ENCODE measurements around the gene FADD.
A peak's percentile ranks its signal among the peaks of the same experiment; 100 is the strongest.
"Not testable (repeated sequence)": the region's sequence is repeated elsewhere in the genome, so short reads cannot be mapped to it uniquely, and the experiment has no call there.

FADD gene

GRCh38 chr11:70183032-70183431 lies 20.1 kb upstream of the FADD start:
- no peak for DNase-seq

GRCh38 chr11:70183483-70184176 lies 19.5 kb upstream of the FADD start:
- no peak for DNase-seq

GRCh38 chr11:70184396-70184795 lies 18.7 kb upstream of the FADD start:
- no peak for DNase-seq

- no peak for DNase-seq
These were observed 17.6 kb upstream of the FADD start for GRCh38 chr11:70185348-70186055.

- no peak for DNase-seq
These were observed 16.7 kb upstream of the FADD start for GRCh38 chr11:70186420-70186819.

- no peak for DNase-seq
These were observed 16.2 kb upstream of the FADD start for GRCh38 chr11:70186936-70187335.

GRCh38 chr11:70187771-70188170 lies 15.3 kb upstream of the FADD start:
- DNase-seq: no peak

- DNase-seq: no peak
These were observed 13.5 kb upstream of the FADD start for GRCh38 chr11:70189622-70190021.

GRCh38 chr11:70191495-70192140 lies 11.5 kb upstream of the FADD start:
- peak; percentile 53 for DNase-seq

- DNase-seq: no peak
These were observed 10.3 kb upstream of the FADD start for GRCh38 chr11:70192666-70193410.

GRCh38 chr11:70193411-70194292 lies 9.4 kb upstream of the FADD start:
- DNase-seq: no peak

- no peak for DNase-seq
These were observed 8.0 kb upstream of the FADD start for GRCh38 chr11:70194792-70195791.

GRCh38 chr11:70200212-70200844 lies 2.8 kb upstream of the FADD start:
- DNase-seq: no peak

- not testable (repeated sequence) for DNase-seq
These were observed 2.0 kb upstream of the FADD start for GRCh38 chr11:70201047-70201446.

- peak; percentile 50 for DNase-seq
These were observed 924 bp upstream of the FADD start for GRCh38 chr11:70201882-70202861.

GRCh38 chr11:70203751-70204465 lies 812 bp downstream of the FADD start:
- peak; percentile 35 for DNase-seq

- DNase-seq: no peak
These were observed 1.3 kb downstream of the FADD start for GRCh38 chr11:70204466-70204799.

- DNase-seq: no peak
These were observed 2.1 kb downstream of the FADD start for GRCh38 chr11:70205049-70205725.
